HG03432 (cell line): Measurements from ENCODE around the gene MAP3K4.

Experiments
- ATAC-seq: cut with Tn5 transposase; IDR thresholded peaks from one replicate; pipeline ENCODE4 v1.9.1; 2021; ENCODE audit warnings: mild to moderate bottlenecking, moderate library complexity; ENCODE audit not compliant: unreplicated experiment

The MAP3K4 gene

DNA sequence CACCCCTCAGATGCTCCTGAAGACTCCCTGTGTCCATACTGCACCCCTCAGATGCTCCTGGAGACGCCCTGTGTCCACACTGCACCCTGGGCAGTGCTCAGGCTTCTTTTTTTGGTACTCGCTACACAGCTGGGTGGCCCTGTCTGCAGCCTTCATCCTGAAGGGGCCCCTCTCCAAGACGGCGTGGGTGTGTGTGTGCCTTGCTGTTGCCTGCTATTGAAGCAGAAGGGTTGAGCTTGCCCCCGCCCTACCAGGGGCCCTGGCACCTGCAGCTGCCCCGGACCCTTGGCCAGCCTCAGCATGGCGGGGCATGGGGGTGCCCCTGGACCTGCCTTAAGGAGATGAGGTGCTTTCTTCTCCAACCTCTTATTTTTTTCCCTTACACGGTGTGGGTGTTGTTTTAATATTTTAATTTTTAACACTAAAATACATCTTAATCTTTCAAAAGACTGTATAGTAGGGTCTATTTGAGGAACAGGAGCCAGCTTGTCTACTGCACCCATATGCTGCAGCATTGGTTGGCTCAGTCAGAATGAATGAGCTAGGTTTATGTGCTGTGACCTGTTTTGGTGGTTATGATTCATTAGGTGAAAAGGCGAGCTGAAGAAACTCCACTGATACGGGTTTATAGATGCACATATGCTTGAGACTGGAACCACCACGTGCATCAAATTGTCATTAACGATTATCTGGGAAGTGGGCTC, 146.4 kb downstream of the MAP3K4 start:
- no peak for ATAC-seq

DNA sequence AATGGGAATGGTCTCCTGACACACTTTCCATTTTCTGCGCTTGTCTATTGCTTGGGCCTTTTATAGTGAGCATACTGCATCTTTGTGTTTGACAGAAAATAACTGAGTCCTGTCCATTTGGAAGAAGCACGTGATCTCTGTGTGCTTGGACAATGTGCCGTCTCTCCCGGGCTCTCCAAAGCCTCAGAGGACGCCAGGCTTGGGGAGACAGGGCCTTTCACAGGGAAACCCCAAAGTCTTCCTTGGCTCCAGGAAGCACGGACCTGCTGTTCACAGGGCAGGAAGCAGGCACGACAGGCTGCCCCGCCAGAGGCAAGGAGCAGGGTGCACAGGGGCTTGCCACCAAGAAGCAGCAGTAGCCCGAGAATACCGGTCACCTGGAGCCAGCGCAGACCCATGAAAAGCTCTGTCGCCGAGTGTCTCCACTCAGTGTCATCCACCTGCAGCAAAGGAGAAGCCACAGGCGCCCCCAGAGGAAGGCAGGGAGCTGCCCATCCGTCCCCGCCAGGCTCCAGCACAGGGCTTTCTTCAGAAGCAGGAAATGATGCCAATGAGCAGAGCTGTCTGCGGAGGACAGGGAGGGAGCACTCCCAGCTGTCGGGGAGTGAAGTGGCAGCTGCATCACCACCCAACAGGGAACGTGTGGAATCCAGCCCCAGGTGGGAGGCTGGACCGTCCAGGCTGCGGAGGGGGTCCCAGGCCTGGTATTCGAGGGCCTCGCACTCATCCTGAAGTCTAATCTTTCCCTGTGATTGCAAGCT, 147.2 kb downstream of the MAP3K4 start:
- ATAC-seq, result no peak

DNA sequence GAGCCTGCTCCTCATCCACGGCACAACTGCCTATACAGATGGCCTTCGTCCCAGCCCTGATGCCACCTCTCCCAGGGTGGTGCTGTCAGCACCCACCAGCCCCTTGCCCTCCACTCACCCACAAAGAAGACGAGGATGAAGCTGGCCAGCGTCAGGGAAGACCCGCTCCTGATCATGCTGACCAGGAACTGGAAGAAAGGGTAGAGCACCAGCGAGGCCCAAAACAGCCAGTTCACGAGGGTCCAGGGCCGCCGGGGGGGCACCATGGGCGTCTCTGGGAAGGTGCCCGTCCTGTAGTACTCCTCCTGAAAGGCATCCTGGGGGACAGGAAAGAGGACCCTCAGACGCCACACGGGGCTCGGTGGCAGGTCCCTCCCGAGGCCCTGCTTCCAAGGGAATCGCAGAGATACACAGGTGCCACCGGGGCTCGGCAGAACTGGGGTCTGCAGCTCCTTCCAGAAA, 147.8 kb downstream of the MAP3K4 start:
- no peak for ATAC-seq

DNA sequence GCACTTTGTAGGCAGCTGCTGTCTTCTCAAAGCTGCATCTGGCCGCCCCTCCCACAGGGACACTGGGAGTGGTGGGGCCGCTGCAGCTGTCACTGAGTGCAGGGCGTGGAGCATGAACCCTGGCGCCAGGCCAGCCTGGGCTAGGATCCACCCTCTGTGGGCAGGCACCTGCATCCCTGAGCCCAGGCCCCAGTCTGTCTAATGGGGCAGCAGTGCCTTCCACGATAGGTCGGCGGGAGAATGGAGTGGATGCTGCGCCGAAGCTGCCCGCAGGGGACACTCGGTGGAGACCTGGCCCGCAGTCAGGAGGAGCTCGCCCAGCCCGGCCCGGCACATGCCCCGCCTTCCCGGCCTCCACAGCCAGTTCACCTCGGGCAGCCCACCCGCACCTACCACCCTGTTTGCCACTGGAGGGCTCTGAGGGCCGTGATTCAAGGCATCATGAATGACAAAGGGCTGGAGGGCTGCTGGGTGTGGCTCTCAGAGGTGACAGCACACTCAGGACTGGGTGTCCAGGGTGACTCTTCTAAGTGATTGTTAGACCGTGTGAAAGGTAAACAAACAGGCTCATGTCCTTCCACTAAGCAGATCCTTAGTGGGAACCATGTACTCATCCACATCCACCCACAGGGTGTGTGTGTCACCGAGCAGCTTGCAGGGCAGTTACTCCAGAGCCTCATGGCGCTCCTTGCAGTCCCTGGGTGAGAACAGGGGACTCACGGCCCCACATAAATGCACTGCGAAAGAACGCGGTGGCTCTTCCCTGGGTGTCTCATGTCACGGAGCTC, 148.4 kb downstream of the MAP3K4 start:
- no peak for ATAC-seq

DNA sequence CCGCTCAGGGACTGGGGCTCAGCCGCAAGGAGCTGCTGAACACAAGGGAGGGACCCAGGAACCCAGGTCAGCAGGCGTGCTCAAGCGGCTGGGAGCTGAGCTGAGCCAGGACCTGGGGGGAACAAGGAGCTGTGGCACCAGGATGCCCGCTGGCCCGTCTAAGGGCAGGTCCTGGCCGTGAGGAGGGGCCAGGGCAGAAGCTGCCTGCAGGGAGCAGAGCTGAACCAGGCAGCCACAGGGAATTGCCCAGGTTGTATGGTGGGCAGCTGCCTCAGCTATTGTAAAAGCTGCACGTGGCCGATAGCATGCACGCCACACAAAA, 148.9 kb downstream of the MAP3K4 start:
- no peak for ATAC-seq

DNA sequence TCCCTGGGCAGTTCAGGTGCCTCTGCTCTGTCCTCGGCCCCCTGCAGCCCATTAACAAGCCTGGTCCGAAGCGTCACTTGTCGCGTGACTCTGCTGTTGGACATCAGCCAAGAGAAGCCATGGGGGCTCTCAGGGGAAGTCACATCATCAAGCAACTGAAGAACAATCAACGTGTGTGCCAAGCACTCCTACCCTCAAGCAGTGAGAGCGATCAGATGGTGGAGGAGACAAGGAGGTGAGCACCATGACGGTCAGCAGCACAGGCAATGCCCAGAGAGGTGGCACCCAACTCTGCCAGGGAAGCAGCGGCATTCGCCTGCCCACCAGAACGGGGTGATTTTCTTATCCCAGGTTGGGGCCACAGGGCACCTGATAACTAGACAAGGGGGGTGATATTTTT, 149.6 kb downstream of the MAP3K4 start:
- no peak for ATAC-seq

DNA sequence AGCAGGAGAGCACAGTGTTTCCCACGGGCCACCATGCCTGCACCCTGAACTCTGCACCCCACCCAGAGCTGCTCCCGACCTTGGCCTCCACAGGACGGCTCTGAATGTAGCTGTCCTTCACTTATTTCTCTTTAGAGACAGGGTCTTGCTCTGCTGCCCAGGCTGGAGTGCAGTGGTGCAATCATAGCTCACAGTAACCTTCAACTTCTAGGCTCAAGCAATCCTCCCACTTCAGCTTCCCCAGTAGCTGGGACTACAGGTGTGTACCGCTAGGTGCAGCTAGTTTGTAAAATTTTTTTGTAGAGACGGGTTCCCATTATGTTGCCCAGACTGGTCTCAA, 151.4 kb downstream of the MAP3K4 start:
- ATAC-seq, result no peak

DNA sequence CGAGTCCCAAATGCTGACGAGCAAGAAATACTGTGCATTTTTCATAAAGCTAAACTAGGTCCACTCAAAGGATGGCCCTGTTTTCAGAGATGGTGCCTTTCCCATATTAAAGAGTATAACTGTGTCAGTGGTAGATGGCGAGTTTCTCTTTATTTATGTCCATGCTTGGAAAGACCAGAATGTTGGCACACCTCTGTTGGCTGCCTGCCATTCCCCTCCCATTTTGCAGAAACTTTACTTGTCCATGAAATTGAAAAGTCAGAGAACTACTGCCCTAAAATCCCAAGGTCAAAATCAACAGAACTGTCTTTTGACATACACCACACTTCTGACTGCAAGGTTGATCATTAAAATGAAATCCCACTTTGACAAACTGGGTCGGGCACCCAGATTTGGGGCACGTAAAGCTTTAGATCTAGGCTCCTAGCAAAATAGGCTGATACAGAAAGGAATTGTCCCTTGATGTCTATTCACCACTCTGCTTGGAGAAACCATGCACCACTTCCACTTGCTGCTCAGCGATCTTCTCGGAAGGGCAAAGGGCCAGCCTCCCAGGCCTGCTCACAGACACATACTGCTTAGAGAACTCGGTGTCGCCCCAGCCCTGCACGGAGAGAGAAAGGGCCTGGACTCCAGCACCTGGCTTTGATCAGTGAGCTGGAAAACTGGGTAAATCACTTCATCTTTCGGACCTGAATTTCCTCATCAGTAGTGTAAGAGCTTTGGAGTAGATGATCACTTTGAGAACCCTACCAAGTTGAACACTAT, 152.3 kb downstream of the MAP3K4 start:
- ATAC-seq, result no peak

DNA sequence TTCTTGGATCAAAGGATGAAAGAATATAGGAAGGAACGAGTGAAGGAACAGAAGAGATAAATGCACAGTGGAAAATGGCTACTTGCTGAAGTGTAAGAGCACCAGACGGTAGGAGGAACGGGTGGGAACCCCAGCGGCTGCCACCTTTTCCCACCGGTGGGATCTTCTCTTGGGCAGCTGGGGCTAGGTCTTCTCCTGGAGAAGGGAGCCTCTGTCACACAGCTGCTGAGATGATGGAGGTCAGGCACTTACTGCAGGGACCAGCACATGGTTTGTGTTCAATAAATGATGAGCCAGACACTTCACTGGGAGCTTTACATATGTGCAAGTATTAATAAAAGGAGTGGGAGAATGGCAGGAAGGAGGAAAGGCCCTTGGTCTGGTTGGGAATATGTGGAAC, 158.6 kb downstream of the MAP3K4 start:
- no peak for ATAC-seq

DNA sequence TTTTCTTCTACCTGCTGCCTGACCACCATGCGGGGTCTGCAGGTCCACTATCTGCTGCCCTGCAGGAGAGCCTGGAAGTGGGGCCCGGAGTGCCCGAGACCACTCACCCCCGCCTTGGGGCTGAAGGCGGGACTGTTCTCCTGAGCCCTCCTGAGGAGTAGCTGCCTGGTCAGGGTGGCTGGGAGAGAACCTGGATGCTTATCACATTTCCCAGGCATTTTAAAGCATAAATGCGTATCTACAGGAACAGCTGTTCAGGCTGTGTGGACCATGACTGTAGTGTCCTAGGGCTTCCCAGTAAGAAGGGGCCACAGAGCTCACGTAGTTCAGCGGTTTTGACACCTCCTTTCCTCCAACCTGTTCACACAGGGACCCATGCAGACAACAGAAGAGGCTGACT, 159.0 kb downstream of the MAP3K4 start:
- ATAC-seq, result no peak

DNA sequence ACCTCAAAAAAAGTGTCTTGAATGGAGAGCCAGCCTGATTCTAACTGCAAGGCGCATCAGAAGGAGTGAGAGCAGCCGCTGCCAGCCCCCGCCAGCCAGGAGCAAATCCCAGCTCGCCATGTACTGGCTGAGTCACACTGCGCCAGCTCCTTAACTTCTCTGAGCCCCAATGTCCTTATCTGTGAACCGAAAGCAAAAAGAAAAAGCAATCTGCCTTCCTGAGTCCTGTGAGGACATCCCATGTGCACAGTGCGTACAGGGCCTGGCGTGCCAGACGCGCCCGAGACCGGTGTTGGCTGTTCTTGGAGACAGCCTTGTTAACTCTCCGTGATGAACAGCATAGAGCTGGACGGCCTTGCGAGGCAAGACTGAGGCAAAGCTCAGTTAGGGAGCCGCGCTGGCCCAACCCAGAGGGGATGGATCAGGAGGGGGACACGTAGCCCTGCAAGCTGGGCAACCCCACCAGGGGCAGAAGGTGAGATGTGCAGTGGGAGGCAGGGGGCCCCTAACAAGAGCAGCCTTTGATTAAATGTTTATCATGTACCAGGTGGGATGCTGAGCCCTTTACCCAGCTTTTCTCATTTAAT, 159.6 kb downstream of the MAP3K4 start:
- no peak for ATAC-seq

DNA sequence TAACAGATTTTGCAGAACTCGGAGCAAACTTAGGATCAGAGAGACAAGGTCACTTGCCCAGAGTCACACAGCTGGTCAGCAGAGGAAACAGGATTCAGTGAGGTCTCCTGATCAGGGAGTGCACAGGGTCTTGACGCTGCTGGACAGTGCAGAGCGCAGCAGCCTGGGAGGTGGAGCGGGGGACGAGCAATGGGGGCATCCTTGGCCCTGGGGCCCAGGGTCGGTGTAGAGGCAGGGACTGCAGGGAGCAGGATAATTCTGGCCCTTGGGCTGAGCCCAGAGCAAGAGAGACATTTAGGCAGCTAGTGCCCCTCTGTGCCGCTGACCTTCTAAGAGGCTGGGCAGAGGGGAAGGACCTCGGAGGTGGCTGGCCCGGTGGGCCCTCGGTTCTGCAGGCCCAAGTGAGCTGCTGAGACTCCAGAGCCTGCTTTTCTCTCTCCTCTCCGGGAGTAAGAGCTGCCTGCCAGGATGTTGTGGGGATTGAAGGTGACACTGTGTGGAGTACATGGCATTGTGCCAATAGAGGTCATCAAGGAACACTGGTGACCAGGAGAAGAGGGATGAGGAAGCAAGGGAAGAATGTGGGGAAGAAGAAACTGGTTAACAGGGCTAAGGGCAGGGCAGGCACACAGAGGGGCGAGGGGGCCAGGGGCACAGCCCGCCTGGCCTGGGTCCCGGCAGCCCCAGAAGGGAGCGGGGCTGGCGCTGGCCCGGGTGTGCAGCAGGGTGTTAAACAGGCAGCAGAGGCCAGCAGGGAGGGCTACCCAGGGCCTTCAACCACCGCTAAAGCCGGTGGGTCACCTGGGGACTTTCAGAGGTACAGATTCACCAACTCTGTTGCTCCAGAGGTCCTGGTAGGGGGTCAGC, 160.3 kb downstream of the MAP3K4 start:
- no peak for ATAC-seq

DNA sequence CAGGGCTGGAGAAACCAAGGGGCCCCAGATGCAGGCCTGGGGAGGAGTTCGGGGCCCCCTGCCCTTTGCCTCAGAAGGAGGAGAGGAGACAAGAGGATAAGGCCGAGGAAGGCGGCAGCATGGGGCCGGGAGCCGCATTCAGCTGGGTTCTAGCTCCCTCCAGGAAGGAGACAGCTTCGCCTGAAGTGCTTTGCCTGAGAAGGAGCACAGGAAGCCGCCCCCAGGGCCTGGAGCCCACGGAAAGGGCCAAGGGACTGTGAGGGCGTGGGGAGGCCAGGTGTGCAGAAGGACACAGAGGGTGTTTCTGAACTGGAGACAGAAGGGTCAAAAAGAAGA, 160.9 kb downstream of the MAP3K4 start:
- peak; percentile 3 for ATAC-seq

DNA sequence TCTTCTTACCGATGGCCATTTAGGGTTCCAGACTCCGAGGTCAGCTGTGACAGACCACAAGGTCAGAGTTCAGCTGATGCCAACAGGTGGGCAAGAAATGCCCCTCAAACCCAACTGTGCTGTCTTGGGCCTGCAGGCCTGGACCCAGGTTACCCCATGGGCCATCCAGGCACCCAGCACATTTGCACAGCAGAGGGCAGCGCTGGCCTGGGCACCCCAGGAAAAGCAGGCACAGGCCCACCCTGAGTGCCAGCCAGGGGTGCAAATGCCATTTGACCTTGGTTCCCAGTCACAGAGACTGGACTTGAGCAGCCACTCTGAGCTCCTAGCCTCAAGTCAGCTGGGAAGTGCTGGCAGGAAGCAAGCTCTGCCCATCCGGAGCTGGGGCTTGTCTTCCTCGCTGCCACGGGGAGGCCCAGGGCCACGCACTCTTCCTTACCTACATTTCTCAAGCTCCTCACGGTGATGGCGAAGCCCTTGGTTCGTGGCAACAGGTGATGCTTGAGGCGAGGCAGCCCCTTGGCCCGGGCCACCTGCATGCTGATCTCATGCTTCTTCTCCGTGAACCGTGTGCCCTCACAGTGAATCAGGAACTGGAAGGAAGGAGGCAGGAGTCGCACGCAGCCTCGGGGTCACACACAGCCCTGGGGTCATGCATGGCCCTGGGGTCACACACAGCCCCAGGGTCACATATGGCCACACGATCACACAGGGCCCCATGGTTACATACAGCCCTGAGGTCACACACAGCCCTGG, 161.5 kb downstream of the MAP3K4 start:
- peak; percentile 53 for ATAC-seq

DNA sequence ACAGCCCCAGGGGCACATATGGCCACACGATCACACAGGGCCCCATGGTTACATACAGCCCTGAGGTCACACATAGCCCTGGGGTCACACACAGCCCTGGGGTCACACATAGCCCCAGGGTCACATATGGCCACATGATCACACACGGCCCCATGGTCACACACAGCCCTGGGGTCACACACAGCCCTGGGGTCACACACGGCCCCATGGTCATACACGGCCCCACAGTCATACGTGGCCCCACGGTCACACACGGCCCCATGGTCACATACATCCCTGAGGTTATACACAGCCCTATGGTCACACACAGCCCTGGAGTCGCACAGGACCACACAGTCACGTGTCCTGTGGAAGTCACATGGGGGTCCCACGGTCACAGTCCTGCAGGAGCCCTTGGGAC, 162.2 kb downstream of the MAP3K4 start:
- ATAC-seq, result no peak

DNA sequence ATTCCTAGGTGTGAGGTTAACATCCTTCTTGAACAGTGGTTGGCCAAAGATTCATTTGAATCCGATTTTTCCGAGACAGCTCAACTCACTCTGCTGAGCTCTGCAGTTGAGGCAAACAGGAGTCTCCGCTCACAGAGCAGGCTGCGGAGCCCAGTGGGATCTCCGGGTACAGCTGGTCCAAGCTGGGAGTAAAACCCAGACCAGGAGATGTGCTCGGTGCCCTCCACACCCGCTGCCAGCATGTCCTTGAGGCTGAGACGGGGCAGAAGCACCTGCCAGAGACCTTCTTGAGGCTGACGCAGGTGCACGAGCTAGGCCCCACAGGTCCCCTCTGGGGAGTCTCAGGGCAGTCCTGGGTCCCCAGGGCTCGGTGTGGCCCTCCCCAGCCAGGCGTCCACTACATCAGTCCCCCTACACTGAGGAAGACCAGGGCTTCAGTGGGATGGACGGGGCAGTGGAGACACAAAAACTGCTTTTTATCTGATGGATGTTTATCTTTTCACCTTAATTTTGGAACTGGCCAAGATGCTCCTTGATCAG, 163.3 kb downstream of the MAP3K4 start:
- ATAC-seq, result no peak

DNA sequence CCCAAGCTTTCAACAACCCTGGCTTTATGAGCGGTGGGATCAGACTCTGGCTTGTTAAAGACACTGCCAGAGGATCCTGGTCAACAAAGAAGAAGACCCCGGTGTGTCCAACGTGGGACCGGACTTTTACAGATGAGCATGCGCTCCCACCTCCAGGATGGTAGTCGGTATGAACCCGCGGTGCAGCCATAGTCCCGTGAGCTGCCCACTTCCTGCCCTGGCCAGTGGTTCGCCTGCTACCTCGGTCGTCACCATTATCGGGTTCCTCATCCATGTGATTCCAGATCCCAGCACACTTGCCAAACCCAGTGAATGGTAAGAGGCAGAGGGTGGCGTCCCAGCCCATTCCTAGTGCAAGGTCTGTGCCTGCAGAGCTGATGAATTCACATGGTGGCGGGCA, 169.6 kb downstream of the MAP3K4 start:
- no peak for ATAC-seq

DNA sequence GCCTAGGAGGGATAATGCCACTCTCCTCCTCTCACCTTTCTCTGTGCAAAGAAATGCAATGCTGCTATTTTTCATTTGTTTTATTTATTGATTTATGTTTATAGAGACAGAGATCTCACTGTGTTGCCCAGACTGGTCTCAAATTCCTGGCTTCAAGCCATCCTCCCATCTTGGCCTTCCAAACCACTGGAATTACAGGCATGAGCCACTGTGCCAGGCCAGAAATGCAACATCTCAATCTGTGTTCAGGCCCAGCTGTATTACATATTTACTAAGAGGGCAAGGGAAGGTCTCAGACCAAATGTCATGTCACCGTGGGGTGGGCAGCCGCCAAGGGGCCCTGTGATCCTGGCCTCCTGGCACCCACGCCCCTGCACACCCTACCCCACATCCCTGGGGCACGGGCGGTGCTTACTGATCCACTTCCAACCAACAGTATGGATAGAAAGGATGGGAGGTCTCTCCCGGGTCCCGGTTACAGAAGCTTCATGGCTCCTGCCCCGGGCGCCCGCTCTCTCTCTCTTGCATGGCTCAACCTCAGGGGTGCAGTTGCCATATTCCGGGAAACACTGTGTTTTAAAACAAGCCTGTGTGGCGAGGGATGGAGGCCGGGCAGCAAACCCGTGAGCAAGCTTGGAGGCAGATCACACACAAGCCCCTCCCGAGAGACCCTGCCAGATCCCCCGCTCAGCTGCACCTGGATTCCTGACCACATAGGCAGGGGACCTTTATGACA, 170.5 kb downstream of the MAP3K4 start:
- ATAC-seq, result no peak
